Lower leg skin (tissue), 3 donors: ENCODE measurements around the gene LAMP2.

Experiments
- CTCF ChIP-seq, 3 donors: fragments of 450-650 bp; IDR thresholded peaks; one replicate each; pipeline ENCODE4 v1.5.1; 2016; ENCODE audit warnings: antibody characterized with exemption in 3 of 3, mild to moderate bottlenecking in 3 of 3, moderate library complexity in 2 of 3
- POLR2A ChIP-seq, 2 donors: fragments of 450-650 bp; IDR thresholded peaks; one replicate each; pipeline ENCODE4 v1.6.1; 2016 to 2017; ENCODE audit warnings: antibody characterized with exemption in 2 of 2, mild to moderate bottlenecking in 1 of 2, moderate library complexity in 1 of 2

- no peak for TF ChIP-seq POLR2A (IDR thresholded peaks at IDR 0.05)
- TF ChIP-seq CTCF (IDR thresholded peaks at IDR 0.05): no peak
These were observed 12.1 kb downstream of the LAMP2 start for GRCh38 chrX:120456973-120457372.
